GM18873 (cell line): Measurements from ENCODE around the gene AIRE.
A peak's percentile ranks its signal among the peaks of the same experiment; 100 is the strongest.
"Not testable (repeated sequence)": the region's sequence is repeated elsewhere in the genome, so short reads cannot be mapped to it uniquely, and the experiment has no call there.

Source experiments
- ATAC-seq: cut with Tn5 transposase; IDR thresholded peaks from one replicate; pipeline ENCODE4 v1.9.1; 2021; ENCODE audit warnings: mild to moderate bottlenecking, moderate library complexity, moderate number of reproducible peaks; ENCODE audit not compliant: unreplicated experiment, low FRiP score

The AIRE gene

GRCh38 chr21:44333509-44334328 is 48.0 kb downstream of the AIRE start:
- ATAC-seq, result no peak

- no peak for ATAC-seq
Observed at GRCh38 chr21:44334329-44335030, 48.8 kb downstream of the AIRE start.

DNA sequence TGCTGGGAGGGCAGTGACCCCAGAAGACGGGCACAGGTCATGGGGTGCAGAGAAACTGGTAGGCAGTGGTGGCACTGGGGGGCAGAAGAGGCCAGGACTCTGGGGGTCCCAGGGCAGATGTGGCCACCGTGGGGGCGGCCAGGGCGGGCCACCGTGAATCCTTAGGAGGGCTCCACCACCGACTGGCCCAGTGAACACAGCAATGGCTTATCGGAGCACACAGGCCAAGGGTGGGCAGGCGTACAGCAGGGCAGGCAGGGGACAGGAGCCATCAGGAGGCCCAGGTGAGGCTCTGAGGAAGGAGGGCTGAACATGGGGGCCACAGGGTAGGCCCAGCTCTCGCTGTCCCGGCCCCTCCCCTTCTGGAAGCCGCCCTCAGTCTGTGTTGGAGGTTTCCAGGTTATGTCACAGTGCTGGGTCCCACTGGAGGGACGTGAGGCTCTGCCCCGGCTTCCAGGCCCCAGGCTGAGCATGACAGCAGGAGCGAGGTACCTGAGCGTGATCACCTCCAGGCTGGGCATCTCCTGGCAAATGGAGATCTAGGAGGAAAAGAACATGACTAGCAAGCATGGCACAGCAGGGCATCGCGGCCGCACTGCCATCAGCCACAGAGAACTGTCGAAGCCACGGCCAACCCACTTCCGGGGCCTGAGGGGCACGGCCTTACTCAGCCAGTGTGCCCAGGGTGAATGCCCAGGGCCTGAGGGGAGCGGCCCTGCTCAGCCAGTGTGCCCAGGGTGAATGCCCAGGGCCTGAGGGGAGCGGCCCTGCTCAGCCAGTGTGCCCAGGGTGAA is 49.8 kb downstream of the AIRE start:
- no peak for ATAC-seq

DNA sequence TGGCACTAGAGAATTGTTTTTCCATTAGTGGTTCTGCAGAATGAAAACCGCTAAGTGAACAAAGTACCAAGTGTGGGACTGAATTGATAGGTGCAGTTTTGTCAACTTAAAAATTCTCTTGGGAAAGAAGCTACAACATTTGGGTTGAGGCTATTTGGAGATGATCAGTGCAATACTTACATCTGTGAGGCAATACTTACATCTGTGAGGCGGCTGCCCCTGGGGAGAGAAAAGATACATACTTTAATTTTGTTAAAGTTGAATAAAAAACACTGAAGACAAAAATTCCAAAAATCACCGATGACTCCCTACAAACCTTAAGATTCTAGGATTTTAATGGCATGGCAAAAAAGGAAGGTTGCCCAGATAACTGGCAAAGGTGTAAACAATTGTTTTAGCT is 51.8 kb downstream of the AIRE start:
- ATAC-seq, result no peak

DNA sequence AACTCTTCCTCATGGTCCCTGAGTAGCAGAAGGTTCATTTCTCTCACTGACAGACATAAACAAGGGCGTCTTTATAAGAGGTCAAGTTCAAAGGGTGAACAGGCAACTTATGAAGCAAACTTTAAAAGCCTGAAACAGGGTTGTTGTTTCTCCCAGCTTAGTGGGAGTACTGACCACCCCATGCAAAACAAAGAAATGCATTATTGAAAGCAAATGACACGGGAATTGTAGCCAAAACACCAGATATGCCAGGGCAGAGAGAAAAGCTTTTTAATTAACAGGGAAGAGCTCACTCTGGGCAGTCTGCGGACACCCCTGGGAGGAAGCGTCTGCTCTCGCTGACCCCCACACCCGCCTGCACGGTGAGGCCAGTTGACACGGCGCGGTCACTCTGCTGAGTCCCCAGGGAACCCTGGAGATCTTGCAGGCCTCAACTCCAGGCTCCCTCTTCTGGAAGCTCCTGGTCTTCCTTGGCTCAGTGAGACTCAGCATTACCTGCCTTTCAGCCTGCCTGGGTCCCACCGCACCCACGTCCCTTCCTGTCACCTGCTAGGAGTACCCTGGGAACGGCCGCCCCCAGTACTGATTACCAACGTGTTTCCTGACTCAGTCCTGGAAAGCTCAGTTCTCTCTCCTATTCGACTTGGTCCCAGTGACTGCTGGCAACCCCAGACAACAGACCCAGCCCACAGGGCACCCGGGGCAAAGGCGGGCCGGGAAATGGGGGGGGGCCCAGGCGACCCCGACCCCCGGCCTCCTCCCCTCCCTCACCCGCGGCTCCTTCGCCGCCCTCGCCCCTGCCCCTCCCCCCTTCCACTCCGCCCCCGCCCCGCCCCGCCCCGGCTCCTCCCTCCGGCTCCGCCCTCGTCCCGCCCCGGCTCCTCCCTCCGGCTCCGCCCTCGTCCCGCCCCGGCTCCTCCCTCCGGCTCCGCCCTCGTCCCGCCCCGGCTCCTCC is 52.5 kb downstream of the AIRE start:
- no peak for ATAC-seq

GRCh38 chr21:44338971-44339910 is 53.6 kb downstream of the AIRE start, which contains the start of gene CFAP410:
Gene CFAP410, minus strand, starts transcription at chr21:44339390. Its CDS starts 196 bp downstream, at chr21:44339194.
- ATAC-seq, result peak; percentile 63

DNA sequence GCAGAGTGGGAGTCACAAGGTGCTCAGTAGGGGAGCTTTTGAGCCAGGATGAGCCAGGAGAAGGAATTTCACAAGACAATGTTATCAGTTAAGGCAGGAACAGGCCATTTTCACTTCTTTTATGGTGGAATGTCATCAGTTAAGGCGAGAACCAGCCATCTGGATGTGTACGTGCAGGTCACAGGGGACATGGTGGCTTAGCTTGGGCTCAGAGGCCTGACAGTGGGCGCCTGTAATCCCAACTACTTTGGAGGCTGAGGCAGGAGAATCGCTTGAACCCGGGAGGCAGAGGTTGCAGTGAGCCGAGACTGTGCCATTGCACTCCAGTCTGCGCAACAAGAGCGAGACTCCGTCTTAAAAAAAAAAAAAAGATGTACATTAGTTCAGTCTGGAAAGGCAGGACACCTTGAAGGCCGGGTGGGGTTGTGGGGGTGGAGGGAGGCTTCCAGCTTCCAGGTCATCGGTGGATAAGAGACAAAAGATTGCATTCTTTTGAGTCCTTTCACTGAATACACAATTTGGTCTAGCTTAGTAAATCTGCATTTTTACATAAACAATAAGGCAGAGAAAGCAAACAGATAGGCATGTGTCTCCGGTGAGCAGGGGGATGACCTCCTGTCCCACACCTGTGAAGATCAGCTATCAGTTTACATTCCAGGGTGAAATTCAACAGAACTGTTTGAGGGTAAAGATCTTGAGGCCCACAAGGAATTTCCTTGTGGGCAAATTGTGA is 56.2 kb downstream of the AIRE start:
- ATAC-seq, result not testable (repeated sequence)

GRCh38 chr21:44342981-44343380 is 57.3 kb downstream of the AIRE start:
- ATAC-seq, result not testable (repeated sequence)

- ATAC-seq, result no peak
Observed at GRCh38 chr21:44344541-44345183, 59.0 kb downstream of the AIRE start.

DNA sequence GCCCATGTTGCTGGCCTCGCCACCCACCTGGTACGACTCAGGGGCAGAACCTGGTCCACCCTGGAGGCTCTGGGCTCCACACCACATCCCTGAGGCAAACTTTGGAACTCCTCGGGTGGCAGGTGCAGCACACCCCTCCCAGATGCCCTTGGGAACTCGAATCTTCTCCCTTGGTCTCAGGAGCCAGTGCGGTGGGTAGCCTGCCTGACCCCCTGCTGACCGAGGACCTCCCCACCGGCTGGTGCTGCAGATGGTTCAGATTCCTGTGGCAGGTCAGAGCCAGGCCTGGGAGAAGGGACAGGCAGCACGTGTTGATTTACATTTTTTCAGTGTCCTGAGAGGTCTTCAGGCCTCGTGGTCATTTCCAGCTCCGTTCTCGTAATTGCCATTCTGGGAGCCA is 59.8 kb downstream of the AIRE start:
- ATAC-seq, result no peak

GRCh38 chr21:44347911-44348451 is 62.3 kb downstream of the AIRE start:
- no peak for ATAC-seq
